NCI-H524 treated with DMSO at 0.1 percent for 48 hours (cell line): ENCODE measurements around the gene PTPRC.

Experiments used
- DNase-seq: peaks from one replicate; lab custom pipeline; 2025; lab: John Stamatoyannopoulos, UW

PTPRC gene

DNA sequence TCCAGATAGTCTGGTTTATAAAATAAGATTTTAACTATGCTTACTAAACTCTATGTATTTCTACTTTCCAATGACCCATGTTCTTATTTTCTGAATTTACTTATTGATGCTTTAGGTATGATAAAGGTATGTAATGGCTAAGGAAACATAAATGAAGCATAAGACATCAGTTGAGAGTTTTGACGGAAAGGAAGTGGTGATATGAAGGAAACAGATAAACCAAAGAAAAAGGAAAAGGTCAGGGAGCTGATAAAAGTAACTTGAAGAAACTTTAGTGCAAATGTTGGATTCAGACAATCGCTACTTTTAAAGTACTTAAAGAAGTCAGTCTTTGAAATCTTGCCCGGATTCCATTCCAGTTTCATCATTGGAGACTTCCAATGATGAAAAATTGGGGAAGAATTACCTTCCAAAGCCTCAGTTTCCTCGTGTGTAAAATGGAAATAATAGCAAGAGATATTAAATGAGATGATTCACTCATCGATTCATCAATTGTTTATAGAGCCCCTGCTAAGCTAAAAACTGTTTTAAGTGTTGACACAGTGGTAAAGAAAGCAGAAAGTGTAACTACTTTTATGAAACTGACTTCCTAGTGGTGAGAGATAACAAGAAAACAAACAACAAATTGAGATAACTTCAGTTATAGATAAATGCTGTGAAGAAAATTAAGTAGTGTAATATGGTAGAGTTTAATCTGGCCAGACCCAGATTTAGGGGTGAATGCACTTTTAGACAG lies 10.6 kb downstream of the PTPRC start:
- no peak for DNase-seq

DNA sequence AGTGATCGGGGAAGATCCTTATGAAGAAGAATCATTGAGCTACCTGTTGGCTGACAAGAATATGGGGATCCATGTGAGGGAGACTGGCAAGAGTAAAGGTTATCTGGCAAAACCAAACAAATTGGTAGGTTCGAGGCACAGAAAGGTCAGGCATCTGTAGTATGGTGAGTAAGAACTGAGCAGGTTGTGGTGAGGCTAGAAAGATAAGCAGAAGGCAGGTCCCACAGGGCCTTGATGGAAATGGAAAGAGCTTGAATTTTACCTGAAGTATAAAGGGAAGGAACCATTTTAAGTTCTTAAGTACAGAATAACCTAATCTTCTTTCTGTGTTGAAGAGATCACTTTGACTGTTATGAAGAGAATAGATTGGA lies 11.1 kb downstream of the PTPRC start:
- no peak for DNase-seq

DNA sequence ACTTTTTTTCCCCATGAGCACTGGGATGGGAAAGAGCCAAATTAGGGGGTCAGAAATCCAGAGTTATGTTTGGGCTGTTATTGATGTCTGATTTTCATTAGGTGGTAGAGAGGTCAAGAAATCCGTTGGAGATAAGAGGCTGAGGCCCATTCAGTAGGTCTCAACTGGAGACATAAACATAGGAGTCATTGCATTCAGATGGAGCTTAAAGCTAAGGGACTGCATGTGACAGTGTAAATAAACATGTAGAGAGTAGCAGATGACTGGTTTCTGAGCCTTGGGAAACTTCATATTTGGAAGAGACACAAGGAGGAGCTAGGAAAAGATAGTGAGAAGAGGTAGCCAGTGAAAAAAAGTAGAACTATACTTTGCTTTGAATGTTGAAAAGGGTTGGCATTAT lies 11.7 kb downstream of the PTPRC start:
- DNase-seq, result no peak

DNA sequence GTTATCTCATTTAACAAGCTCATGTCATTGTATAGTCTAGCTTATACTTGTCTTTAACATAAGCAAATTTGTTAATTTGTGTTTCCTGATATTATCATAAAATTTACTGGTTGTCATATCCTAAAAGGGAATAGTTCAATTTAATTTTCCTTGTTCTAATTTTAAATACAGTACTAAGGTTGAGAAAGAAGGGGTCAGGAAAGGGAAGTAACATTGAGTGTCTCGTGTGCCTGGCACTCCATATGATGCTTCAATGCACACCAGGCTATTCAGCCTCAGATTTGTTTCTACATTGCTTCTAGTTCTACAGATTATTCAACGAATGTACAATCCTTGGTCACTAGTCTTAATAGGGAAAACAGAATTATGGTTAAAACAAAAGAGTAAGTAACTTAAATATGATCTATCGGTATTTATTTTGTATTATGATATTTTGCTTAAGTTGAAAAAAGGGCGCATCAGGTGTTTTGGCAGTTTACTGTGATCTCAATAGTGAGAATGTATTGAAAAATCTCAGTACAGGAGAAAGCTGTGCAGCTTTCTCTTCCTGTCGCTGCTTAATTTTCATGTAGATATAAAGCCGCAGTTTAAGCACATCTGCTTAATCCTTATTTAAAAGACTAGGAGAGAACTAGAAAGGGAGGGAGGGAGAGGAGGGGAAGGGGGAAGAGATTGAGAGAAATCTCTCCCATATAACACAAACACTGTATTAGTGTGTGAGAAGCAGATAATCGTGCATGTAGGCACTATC lies 13.0 kb downstream of the PTPRC start:
- no peak for DNase-seq

DNA sequence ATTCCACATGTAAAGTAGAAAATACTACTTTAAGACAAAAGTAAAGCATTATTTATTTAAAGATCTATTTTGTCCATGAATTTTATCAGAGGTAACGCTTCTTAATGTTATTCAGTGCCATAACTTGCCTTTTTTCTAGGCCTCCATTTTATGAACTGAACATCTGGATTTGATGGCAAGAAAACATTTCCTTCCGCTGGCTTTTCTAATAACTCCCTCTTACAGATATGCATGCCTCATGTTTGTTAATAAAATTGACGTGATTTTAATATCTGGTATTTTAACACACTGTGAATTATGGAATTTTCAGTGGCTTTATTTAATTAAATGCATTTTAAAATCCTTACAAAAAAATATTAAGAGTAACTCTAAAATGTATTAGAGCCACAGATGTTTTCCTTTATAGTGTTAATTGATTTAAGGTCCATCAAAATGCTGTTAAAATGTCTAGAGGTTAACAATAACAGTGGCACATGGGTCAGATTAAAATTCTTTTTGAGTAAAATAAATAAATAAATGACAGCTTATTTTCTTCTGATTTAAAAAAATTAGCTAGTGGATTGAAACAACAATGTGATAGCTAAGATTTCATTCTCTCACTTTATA lies 15.1 kb downstream of the PTPRC start:
- DNase-seq, result no peak

DNA sequence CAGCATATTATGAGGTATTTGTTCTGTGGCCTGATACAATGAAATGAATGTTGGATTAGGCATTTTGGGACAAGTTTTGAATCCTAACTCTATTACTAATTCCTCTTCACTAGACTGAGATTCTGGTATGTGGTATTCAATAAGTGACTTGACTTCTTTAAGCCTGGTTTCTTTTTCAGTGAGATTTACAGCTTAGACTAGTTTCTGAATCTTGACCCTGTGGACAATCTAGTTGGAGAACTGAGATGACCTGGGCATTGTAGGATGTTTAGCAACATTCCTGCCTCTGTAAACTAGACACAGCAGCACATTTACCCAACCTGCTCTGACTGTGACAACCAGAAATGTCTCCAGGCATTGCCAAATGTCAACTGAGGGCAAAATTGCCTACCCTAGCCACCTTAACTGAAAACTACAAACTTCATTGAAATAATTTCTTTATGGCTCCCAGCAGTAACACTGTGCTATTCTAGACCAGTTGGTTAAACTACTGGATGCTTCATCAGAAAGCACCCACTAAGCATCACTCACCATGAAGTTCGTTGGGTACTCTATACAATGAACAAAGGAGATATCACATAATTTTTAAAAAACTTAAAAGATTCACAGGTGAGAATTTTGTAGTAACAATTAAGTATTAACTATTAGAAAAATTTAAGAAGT lies 16.8 kb downstream of the PTPRC start:
- no peak for DNase-seq

DNA sequence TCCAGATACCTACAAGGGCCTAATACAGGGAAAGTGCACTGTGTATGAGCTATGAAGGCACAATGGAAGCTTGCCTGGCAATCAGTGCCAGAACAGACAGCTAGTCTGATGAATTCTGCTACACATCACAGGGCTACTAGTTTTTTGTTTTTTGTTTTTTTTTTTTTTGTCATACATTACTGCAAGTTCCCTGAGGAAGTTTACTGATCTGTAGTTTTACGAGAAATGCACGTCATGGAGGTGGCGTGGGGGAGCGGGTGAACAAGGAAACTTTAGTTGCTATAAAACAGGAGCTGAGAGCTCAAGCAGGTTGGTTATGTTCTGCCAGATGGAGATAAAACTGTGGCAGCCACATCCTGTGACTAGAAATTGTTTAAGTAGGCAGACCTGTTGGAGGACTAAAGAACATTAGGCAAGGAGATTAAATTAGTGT lies 17.7 kb downstream of the PTPRC start:
- no peak for DNase-seq

DNA sequence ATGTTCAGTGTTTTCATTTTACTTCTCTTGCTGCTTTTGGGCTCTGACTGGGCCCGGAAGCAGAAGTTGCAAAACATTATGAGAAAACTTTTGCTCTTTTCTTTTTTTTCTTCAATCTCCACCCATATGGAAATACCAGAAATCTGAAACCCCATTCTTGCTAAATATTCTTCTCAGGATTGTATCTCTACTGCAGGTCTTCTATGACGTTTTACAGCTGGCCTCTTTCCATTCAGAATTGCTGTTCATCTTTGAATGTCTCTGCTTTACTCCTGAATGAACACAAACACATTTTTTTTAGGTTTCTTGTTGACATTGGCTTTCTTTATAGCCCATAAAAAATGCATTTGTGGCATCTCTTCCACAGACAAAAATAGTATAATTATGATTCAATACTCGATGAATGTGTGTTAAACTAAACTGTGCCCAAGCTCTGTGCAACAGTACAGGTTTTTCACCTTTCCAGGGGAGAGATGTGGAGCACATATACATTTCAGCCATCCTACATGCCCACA lies 18.8 kb downstream of the PTPRC start:
- no peak for DNase-seq

DNA sequence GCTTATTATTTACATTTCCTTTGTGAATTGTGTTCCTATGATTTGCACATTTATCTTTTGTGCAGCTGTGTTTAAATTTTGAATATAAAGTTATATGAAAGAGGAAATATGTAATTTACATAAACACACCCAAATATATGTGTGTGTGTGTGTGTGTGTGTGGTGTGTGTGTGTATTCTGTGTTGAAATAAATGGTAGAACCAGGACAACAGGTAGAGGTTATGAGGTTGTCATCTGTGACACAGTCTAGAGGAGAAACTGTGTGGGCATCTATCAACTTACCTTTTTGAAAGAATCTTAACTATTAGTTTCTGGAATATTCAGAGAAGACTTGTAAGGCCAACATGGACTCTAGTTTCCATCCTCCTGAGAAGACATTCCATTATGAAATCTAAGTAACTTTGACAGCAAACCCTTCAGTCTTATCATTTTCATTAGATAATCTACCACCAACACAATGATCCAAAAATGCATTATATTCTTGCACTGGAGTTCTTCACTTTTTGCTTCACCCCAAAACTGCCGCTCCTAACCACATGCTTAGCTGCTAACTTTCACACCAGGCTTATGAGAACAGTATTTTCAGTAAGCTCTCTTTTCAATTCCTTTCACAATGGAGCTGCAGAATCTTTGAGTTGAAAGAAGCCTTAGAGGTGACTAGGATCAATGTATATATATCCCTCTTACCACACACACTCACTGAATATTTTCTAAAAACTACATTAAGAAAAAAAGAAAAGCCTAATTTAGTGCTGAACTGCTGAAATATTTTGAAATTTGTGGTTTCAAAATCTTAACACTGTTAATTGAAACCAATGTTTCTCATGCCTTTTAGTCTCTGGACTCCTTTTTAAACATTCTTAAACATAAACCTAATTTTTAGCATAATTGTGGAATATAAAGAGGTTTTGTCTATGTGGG lies 21.8 kb downstream of the PTPRC start:
- no peak for DNase-seq

DNA sequence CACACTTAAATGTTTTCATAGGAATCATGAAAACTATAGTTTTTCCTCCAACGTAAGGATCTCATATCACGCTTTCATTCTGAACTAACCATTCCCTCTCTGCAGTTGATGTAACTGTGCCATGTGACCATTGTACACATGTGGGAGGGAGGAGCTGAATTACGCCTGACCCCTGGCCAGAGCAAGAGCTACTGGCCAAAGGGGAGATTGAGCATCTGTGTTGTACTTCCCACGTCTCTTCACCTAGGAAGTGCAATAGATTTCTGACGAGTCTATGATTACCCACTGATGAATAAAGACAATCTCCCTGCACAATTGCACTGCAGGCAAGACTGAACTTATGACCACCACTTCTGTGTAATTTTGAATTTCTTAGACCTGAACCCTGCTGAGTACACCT lies 24.0 kb downstream of the PTPRC start:
- no peak for DNase-seq

DNA sequence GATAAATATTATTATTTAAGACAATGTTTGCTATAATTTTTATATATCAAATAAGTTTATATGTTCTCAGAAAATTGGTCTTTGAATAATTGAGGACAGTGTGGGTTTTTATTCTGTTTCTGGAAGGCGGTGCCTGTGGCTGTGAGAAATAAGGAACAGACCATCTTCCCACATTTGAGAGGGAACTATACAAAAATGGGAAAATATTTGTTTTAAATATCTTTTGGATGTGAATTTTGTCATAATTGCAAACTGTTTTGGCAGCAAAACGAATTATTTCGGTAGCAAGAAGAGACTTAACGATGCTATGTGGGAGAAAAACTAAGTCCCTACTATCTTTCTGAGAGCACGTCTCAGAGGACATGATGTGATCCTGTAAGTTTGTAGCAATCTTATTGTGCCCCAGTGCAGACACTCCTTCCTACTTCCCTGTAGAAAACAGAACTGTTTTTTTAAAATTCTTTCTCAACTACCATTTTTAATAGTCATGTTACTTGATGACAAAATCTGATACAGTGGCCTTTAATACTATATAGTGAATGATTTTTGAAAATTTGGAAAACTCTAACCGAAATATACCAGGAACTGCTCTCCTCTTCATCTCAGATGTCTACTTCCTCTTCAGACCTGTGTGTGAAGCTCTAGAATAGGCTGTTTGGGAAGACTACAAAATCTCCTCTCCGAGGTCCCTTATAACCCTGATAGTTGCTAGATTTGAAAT lies 25.4 kb downstream of the PTPRC start:
- no peak for DNase-seq

DNA sequence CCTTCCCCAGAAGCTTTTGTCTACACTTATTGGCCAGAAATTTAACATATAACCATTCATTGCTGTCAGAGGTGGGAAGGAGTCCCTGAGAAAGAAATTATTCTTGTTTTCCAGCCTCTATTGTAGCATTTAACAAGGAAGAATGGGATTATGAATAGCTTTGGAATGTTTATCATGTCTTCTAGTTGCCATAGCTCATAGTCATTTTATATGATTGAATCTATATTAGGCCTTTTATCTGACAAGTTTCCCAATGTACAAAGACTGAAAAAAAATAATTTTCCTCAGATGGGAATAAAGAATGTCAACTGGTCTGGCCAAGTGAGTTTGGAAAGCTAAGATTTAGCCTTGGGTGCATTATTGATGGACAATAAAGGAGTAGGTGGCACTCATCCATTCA lies 28.3 kb downstream of the PTPRC start:
- DNase-seq, result no peak

DNA sequence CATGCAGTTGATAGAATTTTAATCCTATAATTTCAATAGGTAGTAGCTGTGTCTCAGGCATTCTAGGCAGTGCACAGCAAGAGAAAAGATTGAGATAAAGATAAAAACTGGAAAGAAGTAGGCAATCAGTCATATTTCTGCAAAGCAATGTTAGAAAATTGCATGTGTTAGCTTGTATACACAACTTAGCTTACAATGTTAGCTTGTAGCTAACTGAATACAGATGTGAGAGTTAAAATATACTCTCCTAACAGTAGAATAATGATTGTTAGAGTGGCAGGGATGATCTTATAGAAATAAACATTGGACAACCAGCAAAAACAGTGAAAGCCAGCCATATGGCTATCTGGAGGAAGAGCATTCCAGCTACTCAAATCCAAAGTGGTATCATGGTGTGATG lies 29.0 kb downstream of the PTPRC start:
- no peak for DNase-seq

DNA sequence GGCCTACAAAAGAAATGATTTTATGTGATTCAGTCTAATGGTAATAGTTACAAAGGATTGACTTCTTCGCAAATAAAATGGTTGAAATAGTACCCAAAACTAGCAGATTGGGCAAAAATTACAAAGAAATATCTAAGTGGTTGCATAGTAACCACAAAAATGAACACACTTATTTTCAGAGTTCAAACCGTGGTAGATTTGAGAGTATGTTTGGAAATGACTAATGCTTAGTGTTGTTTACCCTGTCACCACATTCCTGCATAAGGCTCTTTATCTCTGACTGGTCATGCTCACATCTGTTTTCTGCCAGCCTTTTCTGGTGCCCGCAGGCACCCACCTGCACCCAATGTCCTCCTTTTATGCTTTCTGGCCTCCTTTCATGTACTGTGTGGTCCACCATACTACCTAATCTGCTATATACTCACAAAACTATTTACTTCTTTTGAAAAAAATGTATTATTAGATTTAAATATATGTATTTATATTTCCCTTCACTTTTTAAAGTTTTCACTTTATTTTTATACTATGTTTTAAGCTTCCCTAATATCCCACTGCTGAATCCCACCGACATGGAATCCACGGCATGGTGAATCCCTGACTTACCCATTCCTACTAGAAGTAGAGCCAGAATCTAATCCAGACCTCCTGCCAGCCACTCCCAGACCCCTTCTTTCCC lies 30.3 kb downstream of the PTPRC start:
- no peak for DNase-seq

DNA sequence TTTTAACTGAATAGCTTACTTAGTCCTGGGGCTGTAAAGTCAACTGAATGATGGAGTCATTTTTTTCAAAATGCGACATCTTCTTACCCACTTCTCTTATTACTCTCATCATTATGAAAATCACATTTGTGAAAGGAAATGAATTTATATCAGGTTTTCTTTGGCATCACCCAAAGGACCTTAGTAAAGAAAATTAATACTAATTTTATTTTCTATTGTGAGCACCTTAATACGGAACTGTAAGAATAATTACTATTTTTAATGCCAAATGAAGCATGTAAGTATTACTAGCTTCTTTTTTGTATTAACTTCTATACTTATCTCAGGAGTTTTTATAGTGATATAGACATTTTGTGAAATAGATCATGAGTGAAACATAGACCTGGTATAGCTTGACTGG lies 30.9 kb downstream of the PTPRC start:
- no peak for DNase-seq

DNA sequence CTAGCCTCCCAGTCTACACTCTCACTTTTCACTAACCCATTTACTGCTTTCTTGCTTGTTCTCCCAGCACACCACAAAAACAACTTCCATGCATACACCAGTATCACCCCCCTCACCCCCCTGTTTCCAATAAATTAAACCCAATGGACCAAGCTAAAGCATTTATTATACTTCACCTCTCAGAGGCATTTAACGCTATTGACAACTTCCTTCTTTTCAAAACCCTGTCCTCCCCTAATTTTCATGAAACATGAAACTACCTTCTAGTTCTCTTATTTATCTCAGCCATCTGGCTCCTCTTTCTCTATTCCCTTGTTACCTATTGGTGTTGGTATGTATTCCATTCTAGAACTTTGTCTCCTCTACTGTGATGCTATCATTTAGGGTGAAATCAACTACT lies 32.3 kb downstream of the PTPRC start:
- peak; percentile 46 for DNase-seq

DNA sequence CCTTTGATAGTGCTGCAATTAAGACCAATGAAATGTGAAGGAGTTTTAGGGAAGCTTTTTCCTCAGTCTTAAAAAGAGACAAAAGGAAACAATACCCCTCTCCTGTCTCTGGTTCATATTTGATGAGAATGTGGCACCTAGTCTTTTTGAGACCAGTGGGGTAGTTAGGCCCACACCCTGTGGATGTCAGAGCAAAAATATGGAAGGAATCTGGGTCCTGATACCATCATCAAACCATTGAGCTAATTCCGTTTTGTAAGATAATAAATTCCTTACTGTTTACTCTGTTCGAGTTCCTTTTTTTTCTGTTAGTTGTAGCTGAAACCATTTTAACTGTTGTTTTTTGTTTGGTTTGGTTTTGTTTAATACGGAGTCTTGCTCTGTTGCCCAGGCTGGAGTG lies 33.3 kb downstream of the PTPRC start:
- DNase-seq, result no peak

DNA sequence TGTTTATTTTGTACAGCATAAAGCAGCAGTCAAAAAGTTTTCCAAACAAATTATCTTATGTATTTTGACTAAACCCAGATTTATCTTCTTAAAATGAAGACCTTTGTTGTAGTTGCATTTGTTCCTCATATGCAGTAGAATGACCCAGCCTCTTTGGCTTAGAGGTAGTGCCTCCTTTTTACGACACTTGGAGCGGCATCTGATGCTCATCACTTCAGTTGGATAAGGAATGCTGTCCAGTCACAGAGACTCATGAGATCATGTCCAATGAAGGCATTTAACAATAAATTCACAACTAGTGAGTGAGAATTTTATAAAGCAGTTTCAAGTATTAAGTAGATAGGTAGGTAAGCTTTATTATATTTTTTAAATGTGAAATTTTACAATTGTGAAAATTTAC lies 35.2 kb downstream of the PTPRC start:
- no peak for DNase-seq

DNA sequence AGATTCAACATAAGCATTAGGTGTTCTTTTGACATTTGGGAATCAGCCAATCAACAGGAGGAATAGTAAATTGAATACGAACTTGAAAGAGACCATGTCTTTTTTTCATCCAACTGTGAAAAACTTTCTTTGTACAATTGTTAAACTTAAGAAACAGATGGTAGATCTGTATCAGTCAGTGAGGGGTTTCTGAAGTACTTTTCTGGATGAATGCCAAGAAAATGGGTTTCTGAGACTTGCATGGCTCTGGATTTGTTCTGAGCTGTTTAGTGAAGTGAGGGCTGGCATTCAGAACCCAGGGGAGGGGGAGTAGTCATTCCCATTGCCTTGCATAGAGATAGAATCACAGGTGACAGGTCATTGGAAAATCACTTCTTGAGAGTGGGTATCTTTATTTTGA lies 37.4 kb downstream of the PTPRC start:
- DNase-seq, result peak; percentile 64

DNA sequence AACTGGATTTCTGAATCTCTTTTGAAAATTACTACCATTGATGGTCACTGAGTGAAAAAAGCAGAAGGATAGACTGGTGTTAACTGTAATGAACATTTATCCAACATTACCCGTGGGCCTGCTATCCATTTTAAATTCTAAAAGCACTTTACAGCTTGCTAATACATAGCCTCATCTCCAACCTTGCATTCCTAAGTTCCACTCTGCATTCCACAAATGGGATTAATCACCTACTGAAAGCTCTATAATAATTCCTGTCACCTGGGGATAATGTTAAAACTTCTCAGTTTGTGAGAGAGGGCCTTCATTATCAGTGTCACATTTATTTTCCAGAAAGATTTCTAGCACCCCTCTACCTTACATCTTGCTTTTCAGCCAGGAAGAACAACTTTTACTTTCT lies 38.2 kb downstream of the PTPRC start:
- no peak for DNase-seq
